Trophoblast cell (in vitro differentiated cells and primary cell): ENCODE data around the gene KLHDC3.

Experiments used
- DNase-seq, 2 donors: peaks; one replicate each; pipeline ENCODE4 v3.0.0-alpha.2; 2016
- H2AFZ ChIP-seq: 2 replicates; pipeline ENCODE4 v1.6.1; 2013; ENCODE audit warnings: low read length, moderate library complexity, mild to moderate bottlenecking; ENCODE audit not compliant: insufficient read depth, poor library complexity
- H2AK5ac ChIP-seq: 2 replicates; pipeline ENCODE4 v1.6.1; 2013; ENCODE audit warnings: mild to moderate bottlenecking, low read length
- H2BK120ac ChIP-seq: 2 replicates; pipeline ENCODE4 v1.6.1; 2013; ENCODE audit warnings: low read length, mild to moderate bottlenecking, moderate library complexity; ENCODE audit not compliant: insufficient read depth, poor library complexity
- H2BK12ac ChIP-seq: 2 replicates; pipeline ENCODE4 v1.6.1; 2013; ENCODE audit warnings: mild to moderate bottlenecking, low read length, moderate library complexity
- H2BK5ac ChIP-seq: 2 replicates; pipeline ENCODE4 v1.6.1; 2013; ENCODE audit warnings: low read length, low read depth, moderate library complexity, mild to moderate bottlenecking; ENCODE audit not compliant: poor library complexity
- H3K14ac ChIP-seq: 2 replicates; pipeline ENCODE4 v1.6.1; 2013; ENCODE audit warnings: mild to moderate bottlenecking, low read length
- H3K18ac ChIP-seq: 2 replicates; pipeline ENCODE4 v1.6.1; 2013; ENCODE audit warnings: mild to moderate bottlenecking, low read length
- H3K23ac ChIP-seq: 2 replicates; pipeline ENCODE4 v1.6.1; 2013; ENCODE audit warnings: low read length
- H3K27ac ChIP-seq: 2 replicates; pipeline ENCODE4 v1.5.1; 2013; ENCODE audit warnings: low read depth, mild to moderate bottlenecking, inconsistent platforms, low read length, moderate library complexity
- H3K27me3 ChIP-seq: 2 replicates; pipeline ENCODE4 v1.6.1; 2013; ENCODE audit warnings: inconsistent platforms, mild to moderate bottlenecking, low read length, moderate library complexity; ENCODE audit not compliant: insufficient read depth
- H3K36me3 ChIP-seq, 2 experiments: 1 replicate in 1 of 2; 2 replicates in 1 of 2; pipeline ENCODE4 v1.6.1; 2013; ENCODE audit warnings: low read length in 2 of 2, mild to moderate bottlenecking in 2 of 2, moderate library complexity in 1 of 2; ENCODE audit not compliant: insufficient read depth in 2 of 2, control insufficient read depth in 1 of 2
- H3K4ac ChIP-seq: 2 replicates; pipeline ENCODE4 v1.6.1; 2013; ENCODE audit warnings: low read depth, mild to moderate bottlenecking, low read length, moderate library complexity
- H3K4me1 ChIP-seq, 2 experiments: 1 replicate in 1 of 2; 2 replicates in 1 of 2; pipeline ENCODE4 v1.6.1; 2013; ENCODE audit warnings: low read length in 2 of 2, mild to moderate bottlenecking in 2 of 2, moderate library complexity in 1 of 2; ENCODE audit not compliant: insufficient read depth in 2 of 2, control insufficient read depth in 1 of 2
- H3K4me2 ChIP-seq: 2 replicates; pipeline ENCODE4 v1.6.1; 2013; ENCODE audit warnings: inconsistent platforms, mild to moderate bottlenecking, low read length, moderate library complexity
- H3K4me3 ChIP-seq: 2 replicates; pipeline ENCODE4 v1.5.1; 2013; ENCODE audit warnings: mild to moderate bottlenecking, low read depth, low read length, inconsistent platforms
- H3K79me1 ChIP-seq: one replicate; pipeline ENCODE4 v1.6.1; 2013; ENCODE audit warnings: low read length
- H3K79me2 ChIP-seq: 2 replicates; pipeline ENCODE4 v1.6.1; 2013; ENCODE audit warnings: low read length, mild to moderate bottlenecking; ENCODE audit not compliant: control insufficient read depth, insufficient read depth, poor library complexity
- H3K9ac ChIP-seq: 2 replicates; pipeline ENCODE4 v1.6.1; 2013; ENCODE audit warnings: mild to moderate bottlenecking, low read length
- H3K9me3 ChIP-seq: 2 replicates; pipeline ENCODE4 v1.6.1; 2013; ENCODE audit warnings: low read depth, mild to moderate bottlenecking, control low read depth, inconsistent platforms, low read length; ENCODE audit not compliant: insufficient read depth
- H4K12ac ChIP-seq: 2 replicates; pipeline ENCODE4 v1.6.1; 2013; ENCODE audit warnings: low read depth, mild to moderate bottlenecking, low read length, moderate library complexity
- H4K8ac ChIP-seq: 2 replicates; pipeline ENCODE4 v1.6.1; 2013; ENCODE audit warnings: low read depth, mild to moderate bottlenecking, low read length, moderate library complexity
- H4K91ac ChIP-seq: one replicate; pipeline ENCODE4 v1.6.1; 2013; ENCODE audit warnings: low read depth, mild to moderate bottlenecking, low read length, moderate library complexity
- WGBS: extraction: QIAGEN DNeasy Blood & Tissue Kit; methylation state at CpG from one replicate; pipeline ENCODE4 v1.1.7; 2013; ENCODE audit warnings: missing lambda C conversion rate; ENCODE audit not compliant: insufficient read length, insufficient coverage; ENCODE audit errors: extremely low coverage; 5-methylcytosine and 5-hydroxymethylcytosine counted together

Gene KLHDC3

DNA sequence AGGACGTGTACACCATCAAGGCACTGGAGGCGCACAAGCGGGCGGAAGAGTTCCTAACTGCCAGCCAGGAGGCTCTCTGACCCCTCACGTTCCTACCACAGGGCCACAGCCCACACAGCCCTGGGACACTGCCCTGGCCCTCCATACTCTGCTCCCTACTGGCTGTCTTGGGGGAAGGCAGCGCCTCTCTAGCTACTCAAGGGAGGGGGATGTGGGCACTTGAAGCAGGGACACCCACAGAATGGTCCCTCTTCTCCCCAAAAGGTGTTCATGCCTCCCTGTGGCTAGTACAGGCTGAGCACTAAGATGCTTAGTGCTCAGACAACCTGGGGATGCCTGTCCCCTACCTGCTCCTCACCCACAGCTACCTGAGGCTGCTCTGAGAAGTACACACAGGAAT lies 2.8 kb upstream of the KLHDC3 start:
- H2BK120ac ChIP-seq = no peak overlapping the region
- H4K12ac ChIP-seq = no peak overlapping the region
- no peak overlapping the region for H3K18ac ChIP-seq
- no peaks in the 10 kb centered on the region for H3K27me3 ChIP-seq
- no peak overlapping the region for H2BK5ac ChIP-seq
- H3K9me3 ChIP-seq = no peaks in the 10 kb centered on the region
- H4K8ac ChIP-seq = no peak overlapping the region
- DNase-seq = no peak
- H3K4me1 ChIP-seq = peaks cover 6 to 11% of the 10 kb centered on the region in 2 experiments
- H2AFZ ChIP-seq = no peak overlapping the region
- no peak overlapping the region for H3K23ac ChIP-seq
- peaks cover 57 to 59% of the 10 kb centered on the region in 2 experiments for H3K36me3 ChIP-seq
- H2BK12ac ChIP-seq = no peak overlapping the region
- H4K91ac ChIP-seq = no peak overlapping the region
- no peak overlapping the region for H3K27ac ChIP-seq
- no peak overlapping the region for H3K9ac ChIP-seq
- H3K79me2 ChIP-seq = peaks cover 6% of the 10 kb centered on the region
- H3K4ac ChIP-seq = no peak overlapping the region
- H3K79me1 ChIP-seq = peaks cover 5% of the 10 kb centered on the region
- no peak overlapping the region for H3K4me3 ChIP-seq
- WGBS = no CpG with 5 or more reads among the region's 6 CpGs
- H3K4me2 ChIP-seq = no peak overlapping the region
- no peak overlapping the region for H2AK5ac ChIP-seq
- no peak overlapping the region for H3K14ac ChIP-seq

DNA sequence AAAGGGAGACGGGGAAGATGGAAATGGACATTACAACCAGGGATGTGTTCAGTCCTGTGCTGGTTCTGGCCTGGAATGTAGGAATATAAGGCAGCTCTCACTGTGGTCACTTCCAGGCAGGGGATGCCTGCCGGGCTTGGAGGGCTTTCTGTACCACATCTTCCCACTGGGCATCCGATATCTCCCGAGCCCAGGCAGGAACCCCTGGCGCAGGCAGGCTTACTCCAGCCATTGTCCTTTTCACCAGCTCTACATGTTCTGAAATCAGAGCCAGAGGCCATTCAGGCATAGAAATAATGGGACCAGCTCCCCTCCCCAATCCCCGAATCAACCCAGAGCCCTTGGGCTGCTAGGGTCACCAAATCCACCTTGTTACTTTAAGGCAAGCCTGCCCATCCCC lies 1.7 kb upstream of the KLHDC3 start:
- Histone ChIP-seq H3K9ac (no peak overlapping the region), H3K27ac (no peak overlapping the region), H4K91ac (no peak overlapping the region), H3K14ac (no peak overlapping the region), H3K9me3 (no peaks in the 10 kb centered on the region), H2AK5ac (no peak overlapping the region), H3K4me1 (peaks cover 6 to 11% of the 10 kb centered on the region in 2 experiments), H2BK120ac (no peak overlapping the region), H3K18ac (no peak overlapping the region), H2AFZ (no peak overlapping the region), H3K4me2 (no peak overlapping the region), H2BK12ac (no peak overlapping the region), H3K27me3 (no peaks in the 10 kb centered on the region), H3K79me1 (peaks cover 5% of the 10 kb centered on the region), H4K12ac (no peak overlapping the region), H4K8ac (no peak overlapping the region), H3K4ac (peak overlapping the region; percentile 39), H3K79me2 (peaks cover 6% of the 10 kb centered on the region), H3K36me3 (peaks cover 53 to 54% of the 10 kb centered on the region in 2 experiments), H3K23ac (no peak overlapping the region), H2BK5ac (no peak overlapping the region), H3K4me3 (no peak overlapping the region)
- no CpG with 5 or more reads among the region's 6 CpGs for WGBS
- DNase-seq = no peak

DNA sequence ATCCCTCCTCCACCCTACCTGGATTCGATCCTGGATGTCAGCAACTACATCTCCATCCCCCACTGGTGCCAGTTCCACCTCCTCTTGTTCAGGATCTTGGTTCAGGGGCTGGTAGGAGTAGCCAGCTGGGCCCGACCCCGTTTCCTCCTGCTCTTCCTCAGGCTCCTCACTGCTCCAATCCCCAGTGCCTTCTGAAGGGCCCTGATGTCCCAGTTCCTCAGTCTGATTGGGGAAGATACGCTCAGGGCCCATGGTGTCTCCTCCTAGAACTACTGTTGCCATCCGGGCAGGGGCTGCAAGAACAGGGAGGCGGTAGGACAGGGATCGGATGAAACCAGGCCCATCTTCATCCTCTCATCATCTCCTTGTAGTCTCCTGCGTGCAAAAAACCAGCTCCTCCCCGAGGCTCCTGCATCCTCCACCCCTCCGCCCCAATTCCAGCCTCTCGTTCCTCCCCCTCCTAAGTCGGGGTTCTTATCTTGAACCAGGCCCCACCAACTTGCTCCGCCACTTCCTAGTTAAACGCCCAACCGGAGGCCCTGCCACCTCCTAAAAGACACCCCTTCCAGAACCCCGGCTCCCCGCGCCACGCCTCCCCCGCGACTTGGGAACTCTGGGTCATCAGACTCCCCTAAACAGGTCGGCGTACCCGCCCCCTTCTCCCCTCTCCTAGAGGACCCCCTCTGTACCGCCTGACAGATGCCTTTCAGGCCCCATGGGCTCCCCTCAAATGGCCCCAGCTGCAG lies 779 bp upstream of the KLHDC3 start:
- H2BK120ac ChIP-seq = no peak overlapping the region
- no peak overlapping the region for H2AK5ac ChIP-seq
- WGBS = no CpG with 5 or more reads among the region's 25 CpGs
- no peaks in the 10 kb centered on the region for H3K27me3 ChIP-seq
- peak overlapping the region; percentile 78 for H3K4me3 ChIP-seq
- peak overlapping the region; percentile 60 for H3K4me2 ChIP-seq
- no peaks in the 10 kb centered on the region for H3K9me3 ChIP-seq
- H3K9ac ChIP-seq = peak overlapping the region; percentile 75
- no peak overlapping the region for H2BK5ac ChIP-seq
- no peak overlapping the region for H3K18ac ChIP-seq
- H4K91ac ChIP-seq = no peak overlapping the region
- H3K36me3 ChIP-seq = peaks cover 53 to 54% of the 10 kb centered on the region in 2 experiments
- H3K79me1 ChIP-seq = peaks cover 5% of the 10 kb centered on the region
- peak overlapping the region; percentile 8 for H2AFZ ChIP-seq
- DNase-seq = peak in 1 of 2 donors; percentile 16
- peaks cover 6% of the 10 kb centered on the region for H3K79me2 ChIP-seq
- peak overlapping the region; percentile 48 for H3K4ac ChIP-seq
- H4K12ac ChIP-seq = no peak overlapping the region
- H3K23ac ChIP-seq = no peak overlapping the region
- peak overlapping the region; percentile 50 for H3K14ac ChIP-seq
- no peak overlapping the region for H2BK12ac ChIP-seq
- H3K4me1 ChIP-seq = peaks cover 6 to 11% of the 10 kb centered on the region in 2 experiments
- no peak overlapping the region for H3K27ac ChIP-seq
- H4K8ac ChIP-seq = peak overlapping the region; percentile 40

DNA sequence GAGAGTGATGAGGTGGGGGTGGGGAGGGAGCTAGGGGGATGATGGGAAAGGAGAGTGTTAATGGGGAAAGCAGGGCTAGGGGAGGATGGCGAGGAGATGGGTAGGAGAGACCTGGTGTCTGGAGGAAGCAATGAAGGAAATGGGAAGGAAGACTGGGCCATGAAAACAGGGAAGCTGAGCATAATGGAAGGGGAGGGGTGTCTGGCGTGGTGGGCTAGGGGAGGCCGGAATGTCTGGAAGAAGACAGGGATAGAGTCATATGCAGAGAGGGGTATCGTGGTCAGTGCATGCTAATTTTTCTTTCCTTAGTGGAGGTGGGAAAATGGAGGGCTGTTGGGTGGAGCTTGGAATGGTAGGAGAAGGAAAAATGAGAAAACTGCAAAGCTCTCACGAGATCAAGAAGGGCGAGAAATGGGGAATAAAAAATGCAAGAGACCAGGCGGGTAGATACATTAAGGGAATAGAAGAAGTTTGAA lies 423 bp downstream of the KLHDC3 start:
- H3K9me3 ChIP-seq = no peaks in the 10 kb centered on the region
- peaks cover 5% of the 10 kb centered on the region for H3K79me1 ChIP-seq
- DNase-seq = peak in 1 of 2 donors; percentile 26
- H4K8ac ChIP-seq = peak overlapping the region; percentile 81
- 100% methylated on average over 1 of the region's 7 CpGs for WGBS
- peak overlapping the region; percentile 89 for H3K14ac ChIP-seq
- H3K18ac ChIP-seq = peak overlapping the region; percentile 49
- H3K4me1 ChIP-seq = peaks cover 6 to 11% of the 10 kb centered on the region in 2 experiments
- no peaks in the 10 kb centered on the region for H3K27me3 ChIP-seq
- peak overlapping the region; percentile 88 for H4K91ac ChIP-seq
- H2AK5ac ChIP-seq = peak overlapping the region; percentile 62
- peak overlapping the region; percentile 79 for H4K12ac ChIP-seq
- H3K23ac ChIP-seq = no peak overlapping the region
- peak overlapping the region; percentile 62 for H3K4me2 ChIP-seq
- peak overlapping the region; percentile 19 for H3K9ac ChIP-seq
- H3K79me2 ChIP-seq = peaks cover 6% of the 10 kb centered on the region
- peak overlapping the region; percentile 85 for H2AFZ ChIP-seq
- H2BK12ac ChIP-seq = no peak overlapping the region
- H3K4me3 ChIP-seq = peak overlapping the region; percentile 89
- peaks cover 46 to 49% of the 10 kb centered on the region in 2 experiments for H3K36me3 ChIP-seq
- H2BK5ac ChIP-seq = peak overlapping the region; percentile 29
- peak overlapping the region; percentile 90 for H3K4ac ChIP-seq
- H3K27ac ChIP-seq = peak overlapping the region; percentile 54
- peak overlapping the region; percentile 61 for H2BK120ac ChIP-seq
